ENCODE results near the gene MIPEP.
A peak's percentile ranks its signal among the peaks of the same experiment; 100 is the strongest.

The MIPEP gene

GRCh38 chr13:23852351-23852750, 36.8 kb downstream of the MIPEP start:
- DNase-seq (ENCODE audit: low spot score) = no peak

- peak; percentile 14 for DNase-seq (ENCODE audit: low spot score)
Observed at GRCh38 chr13:23851106-23851505, 38.1 kb downstream of the MIPEP start.

GRCh38 chr13:23850134-23850533, 39.1 kb downstream of the MIPEP start:
- no peak for DNase-seq (ENCODE audit: low spot score)

GRCh38 chr13:23849670-23850069, 39.5 kb downstream of the MIPEP start:
- DNase-seq (ENCODE audit: low spot score) = no peak

- DNase-seq (ENCODE audit: low spot score) = no peak
Observed at GRCh38 chr13:23848646-23849141, 40.5 kb downstream of the MIPEP start.

GRCh38 chr13:23848019-23848418, 41.2 kb downstream of the MIPEP start:
- DNase-seq (ENCODE audit: low spot score) = no peak

- DNase-seq (ENCODE audit: low spot score) = no peak
Observed at GRCh38 chr13:23847497-23847896, 41.7 kb downstream of the MIPEP start.

- no peak for DNase-seq (ENCODE audit: low spot score)
Observed at GRCh38 chr13:23845105-23845725, 44.0 kb downstream of the MIPEP start.

- no peak for DNase-seq (ENCODE audit: low spot score)
Observed at GRCh38 chr13:23844132-23844531, 45.1 kb downstream of the MIPEP start.

GRCh38 chr13:23843436-23843835, 45.8 kb downstream of the MIPEP start:
- DNase-seq (ENCODE audit: low spot score) = no peak

GRCh38 chr13:23842406-23842805, 46.8 kb downstream of the MIPEP start:
- no peak for DNase-seq (ENCODE audit: low spot score)

GRCh38 chr13:23833733-23834611, 55.2 kb downstream of the MIPEP start:
- DNase-seq (ENCODE audit: low spot score) = no peak

- DNase-seq (ENCODE audit: low spot score) = peak; percentile 33
Observed at GRCh38 chr13:23828866-23829265, 60.3 kb downstream of the MIPEP start.

GRCh38 chr13:23828086-23828485, 61.1 kb downstream of the MIPEP start:
- no peak for DNase-seq (ENCODE audit: low spot score)

- DNase-seq (ENCODE audit: low spot score) = no peak
Observed at GRCh38 chr13:23825179-23825578, 64.0 kb downstream of the MIPEP start.

GRCh38 chr13:23824371-23824770, 64.8 kb downstream of the MIPEP start:
- no peak for DNase-seq (ENCODE audit: low spot score)

GRCh38 chr13:23822252-23822824, 66.9 kb downstream of the MIPEP start:
- DNase-seq (ENCODE audit: low spot score) = no peak

GRCh38 chr13:23820530-23820929, 68.7 kb downstream of the MIPEP start:
- no peak for DNase-seq (ENCODE audit: low spot score)

- no peak for DNase-seq (ENCODE audit: low spot score)
Observed at GRCh38 chr13:23817830-23818229, 71.4 kb downstream of the MIPEP start.

- no peak for DNase-seq (ENCODE audit: low spot score)
Observed at GRCh38 chr13:23817136-23817535, 72.1 kb downstream of the MIPEP start.

- no peak for DNase-seq (ENCODE audit: low spot score)
Observed at GRCh38 chr13:23813635-23814034, 75.6 kb downstream of the MIPEP start.

GRCh38 chr13:23811366-23812062, 77.7 kb downstream of the MIPEP start:
- no peak for DNase-seq (ENCODE audit: low spot score)
